Measurements from ENCODE around the gene STK35. TPM values are rescaled to one million over a fixed set of nuclear protein-coding genes. Genes with fewer than 3 reads are reported as not detected.

Gene STK35
- total and polyA plus RNA-seq, 2 of the 8 experiments (the other 6 are each of a cell fraction or from before 2014, with no cell fraction given): 24.9 to 45.0 TPM

DNA sequence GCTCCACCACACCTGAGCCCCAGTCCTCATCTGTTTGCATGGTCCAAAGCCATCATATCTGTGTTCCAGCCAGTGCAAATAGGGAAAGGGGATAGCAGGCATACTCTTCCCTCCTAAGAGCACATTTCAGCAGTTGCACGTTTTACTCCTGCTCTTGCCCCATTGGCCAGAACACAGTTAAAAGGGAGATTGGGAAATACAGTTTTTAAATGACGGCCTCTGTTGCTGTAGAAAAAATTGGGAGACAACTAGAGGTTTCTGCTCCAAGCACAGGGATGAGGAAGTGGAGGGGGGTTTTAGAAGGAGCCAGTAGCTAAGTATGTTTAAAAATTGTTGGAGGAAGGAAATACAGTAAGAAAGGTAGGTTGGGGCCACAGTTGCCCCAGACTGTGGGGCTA lies 14.6 kb upstream of the STK35 start (continued):
- TF ChIP-seq KDM5A (IDR thresholded peaks at IDR 0.05; ENCODE audit: low read length) (no peak), HDAC6 (IDR thresholded peaks at IDR 0.05; ENCODE audit: low read depth, low read length) (no peak)
